ENCODE measurements around the gene GRM7.

The GRM7 gene

GRCh38 chr3:7695049-7695448, 834.1 kb downstream of the GRM7 start:
- DNase-seq (ENCODE audit: low read depth) = no peak
- no peak for TF ChIP-seq CTCF (IDR thresholded peaks at IDR 0.05; ENCODE audit: control insufficient read depth, extremely low read depth, insufficient read depth)
- no peak overlapping the region for H3K4me3 ChIP-seq (ENCODE audit: low read depth, low read length)

GRCh38 chr3:7696320-7696719, 835.4 kb downstream of the GRM7 start:
- TF ChIP-seq CTCF (IDR thresholded peaks at IDR 0.05; ENCODE audit: control insufficient read depth, extremely low read depth, insufficient read depth) = no peak
- no peak overlapping the region for H3K4me3 ChIP-seq (ENCODE audit: low read depth, low read length)
- no peak for DNase-seq (ENCODE audit: low read depth)

- no peak overlapping the region for H3K4me3 ChIP-seq (ENCODE audit: low read depth, low read length)
- no peak for DNase-seq (ENCODE audit: low read depth)
- TF ChIP-seq CTCF (IDR thresholded peaks at IDR 0.05; ENCODE audit: control insufficient read depth, extremely low read depth, insufficient read depth) = no peak
These were observed 836.6 kb downstream of the GRM7 start for GRCh38 chr3:7697548-7697947.

GRCh38 chr3:7700539-7700938, 839.6 kb downstream of the GRM7 start:
- TF ChIP-seq CTCF (IDR thresholded peaks at IDR 0.05; ENCODE audit: control insufficient read depth, extremely low read depth, insufficient read depth) = no peak
- no peak overlapping the region for H3K4me3 ChIP-seq (ENCODE audit: low read depth, low read length)
- no peak for DNase-seq (ENCODE audit: low read depth)

GRCh38 chr3:7700977-7701376, 840.1 kb downstream of the GRM7 start:
- no peak for TF ChIP-seq CTCF (IDR thresholded peaks at IDR 0.05; ENCODE audit: control insufficient read depth, extremely low read depth, insufficient read depth)
- no peak for DNase-seq (ENCODE audit: low read depth)
- no peak overlapping the region for H3K4me3 ChIP-seq (ENCODE audit: low read depth, low read length)

- no peak overlapping the region for H3K4me3 ChIP-seq (ENCODE audit: low read depth, low read length)
- no peak for DNase-seq (ENCODE audit: low read depth)
- TF ChIP-seq CTCF (IDR thresholded peaks at IDR 0.05; ENCODE audit: control insufficient read depth, extremely low read depth, insufficient read depth) = no peak
These were observed 846.3 kb downstream of the GRM7 start for GRCh38 chr3:7707187-7707586.

GRCh38 chr3:7709376-7710082, 848.6 kb downstream of the GRM7 start:
- no peak overlapping the region for H3K4me3 ChIP-seq (ENCODE audit: low read depth, low read length)
- no peak for TF ChIP-seq CTCF (IDR thresholded peaks at IDR 0.05; ENCODE audit: control insufficient read depth, extremely low read depth, insufficient read depth)
- DNase-seq (ENCODE audit: low read depth) = no peak
